Neuronal stem cell (in vitro differentiated cells): ENCODE measurements around the gene EMID1.

Source experiments
- DNase-seq: peaks from one replicate; pipeline ENCODE4 v3.0.0-alpha.2; 2013; ENCODE audit warnings: low spot score
- H2AFZ ChIP-seq: one replicate; pipeline ENCODE4 v1.6.1; 2013; ENCODE audit warnings: mild to moderate bottlenecking, low read length, inconsistent platforms
- H2AK5ac ChIP-seq: 2 replicates; pipeline ENCODE4 v1.6.1; 2013; ENCODE audit warnings: low read depth, mild to moderate bottlenecking, inconsistent platforms, low read length, moderate library complexity, mixed read lengths
- H2BK120ac ChIP-seq: 2 replicates; pipeline ENCODE4 v1.6.1; 2013; ENCODE audit warnings: low read depth, mild to moderate bottlenecking, inconsistent platforms, low read length, moderate library complexity, mixed read lengths
- H2BK12ac ChIP-seq: one replicate; pipeline ENCODE4 v1.6.1; 2013; ENCODE audit warnings: low read length, inconsistent platforms
- H2BK15ac ChIP-seq: 2 replicates; pipeline ENCODE4 v1.6.1; 2013; ENCODE audit warnings: mild to moderate bottlenecking, low read length, inconsistent platforms, mixed read lengths
- H2BK5ac ChIP-seq: one replicate; pipeline ENCODE4 v1.6.1; 2013; ENCODE audit warnings: inconsistent platforms, mild to moderate bottlenecking, low read length, moderate library complexity
- H3K14ac ChIP-seq: one replicate; pipeline ENCODE4 v1.6.1; 2013; ENCODE audit warnings: low read length, inconsistent platforms
- H3K18ac ChIP-seq: 2 replicates; pipeline ENCODE4 v1.6.1; 2013; ENCODE audit warnings: low read length, inconsistent platforms
- H3K23ac ChIP-seq: 2 replicates; pipeline ENCODE4 v1.6.1; 2013; ENCODE audit warnings: low read depth, mild to moderate bottlenecking, mixed read lengths, low read length, inconsistent platforms; ENCODE audit not compliant: poor library complexity
- H3K27ac ChIP-seq: replicated peaks from 3 replicates; pipeline ENCODE4 v1.5.1; 2013; ENCODE audit warnings: low read length, inconsistent platforms
- H3K27me3 ChIP-seq, 3 experiments: 2 replicates each; pipeline ENCODE4 v1.6.1; 2013; ENCODE audit warnings: low read length in 3 of 3, mild to moderate bottlenecking in 2 of 3, inconsistent platforms in 1 of 3, low read depth in 1 of 3, mixed read lengths in 1 of 3, moderate library complexity in 1 of 3; ENCODE audit not compliant: control insufficient read depth in 3 of 3, insufficient read depth in 3 of 3
- H3K36me3 ChIP-seq, 2 donors: replicated peaks in 1 of 2; 2 replicates each; pipeline ENCODE4 v1.6.1; 2013; ENCODE audit warnings: low read length in 2 of 2; ENCODE audit not compliant: control insufficient read depth in 2 of 2, insufficient read depth in 2 of 2
- H3K4ac ChIP-seq: 2 replicates; pipeline ENCODE4 v1.6.1; 2013; ENCODE audit warnings: inconsistent platforms, mild to moderate bottlenecking, low read length, moderate library complexity
- H3K4me1 ChIP-seq, 2 donors: 1 replicate in 1 of 2; 2 replicates in 1 of 2; pipeline ENCODE4 v1.6.1; 2013; ENCODE audit warnings: low read length in 2 of 2, low read depth in 1 of 2; ENCODE audit not compliant: control insufficient read depth in 2 of 2, insufficient read depth in 1 of 2
- H3K4me2 ChIP-seq: one replicate; pipeline ENCODE4 v1.6.1; 2013; ENCODE audit warnings: mild to moderate bottlenecking, low read length, inconsistent platforms; ENCODE audit not compliant: insufficient read depth, poor library complexity, severe bottlenecking
- H3K4me3 ChIP-seq, 2 donors: 2 replicates each; pipeline ENCODE4 v1.5.1; 2013; ENCODE audit warnings: low read length in 2 of 2, mild to moderate bottlenecking in 2 of 2, inconsistent platforms in 1 of 2, moderate library complexity in 1 of 2
- H3K79me1 ChIP-seq: one replicate; pipeline ENCODE4 v1.6.1; 2013; ENCODE audit warnings: low read depth, mild to moderate bottlenecking, inconsistent platforms, low read length, moderate library complexity
- H3K9ac ChIP-seq: one replicate; pipeline ENCODE4 v1.6.1; 2013; ENCODE audit warnings: mild to moderate bottlenecking, low read depth, low read length, inconsistent platforms; ENCODE audit not compliant: poor library complexity
- H3K9me3 ChIP-seq, 2 donors: replicated peaks in 1 of 2; 2 replicates each; pipeline versions ENCODE3 to v1.6.1; 2013; ENCODE audit warnings: low read length in 2 of 2, mild to moderate bottlenecking in 2 of 2, inconsistent platforms in 1 of 2, low read depth in 1 of 2, mixed read lengths in 1 of 2, moderate library complexity in 1 of 2; ENCODE audit not compliant: control insufficient read depth in 2 of 2, insufficient read depth in 1 of 2
- H4K8ac ChIP-seq: one replicate; pipeline ENCODE4 v1.6.1; 2013; ENCODE audit warnings: low read depth, mild to moderate bottlenecking, inconsistent platforms, low read length, moderate library complexity
- H4K91ac ChIP-seq: one replicate; pipeline ENCODE4 v1.6.1; 2013; ENCODE audit warnings: low read length, low read depth, mild to moderate bottlenecking, inconsistent platforms; ENCODE audit not compliant: poor library complexity
- WGBS, 2 donors: extraction: QIAGEN DNeasy Blood & Tissue Kit; methylation state at CpG; one replicate each; pipeline ENCODE4 v1.1.7; 2013; ENCODE audit warnings: missing lambda C conversion rate in 2 of 2, mixed read lengths in 1 of 2; ENCODE audit not compliant: insufficient read length in 2 of 2, insufficient replicate concordance in 1 of 2; ENCODE audit errors: extremely low coverage in 2 of 2; 5-methylcytosine and 5-hydroxymethylcytosine counted together

Gene EMID1

GRCh38 chr22:29190051-29190450 is 15.6 kb upstream of the EMID1 start:
- peaks cover under 1 to 3% of the 10 kb centered on the region in 2 donors for H3K4me1 ChIP-seq
- H3K9ac ChIP-seq, result no peak overlapping the region
- no peak overlapping the region for H2BK12ac ChIP-seq
- no peaks in the 10 kb centered on the region for H3K36me3 ChIP-seq
- H3K4me3 ChIP-seq, result no peak overlapping the region
- H3K27me3 ChIP-seq, result no peaks in the 10 kb centered on the region
- no peak overlapping the region for H2BK15ac ChIP-seq
- no peaks in the 10 kb centered on the region for H3K79me1 ChIP-seq
- no peak overlapping the region for H4K8ac ChIP-seq
- H4K91ac ChIP-seq, result no peak overlapping the region
- no peak overlapping the region for H2BK5ac ChIP-seq
- H3K27ac ChIP-seq, result no peak overlapping the region
- peak overlapping the region; percentile 54 for H2AK5ac ChIP-seq
- peak overlapping the region; percentile 39 for H2BK120ac ChIP-seq
- no peak overlapping the region for H3K14ac ChIP-seq
- no peak for DNase-seq
- H3K9me3 ChIP-seq, result no peaks in the 10 kb centered on the region
- no peak overlapping the region for H3K4ac ChIP-seq
- no peak overlapping the region for H2AFZ ChIP-seq
- no CpG with 5 or more reads among the region's 8 CpGs for WGBS, 2 donors
- H3K23ac ChIP-seq, result no peak overlapping the region
- H3K4me2 ChIP-seq, result no peak overlapping the region
- peak overlapping the region; percentile 84 for H3K18ac ChIP-seq

GRCh38 chr22:29190918-29191317 is 14.8 kb upstream of the EMID1 start:
- Histone ChIP-seq H3K4me3 (no peak overlapping the region), H3K36me3 (no peaks in the 10 kb centered on the region), H3K4me1 (peaks cover 7 to 9% of the 10 kb centered on the region in 2 donors), H3K27ac (no peak overlapping the region), H2BK120ac (no peak overlapping the region), H3K79me1 (no peaks in the 10 kb centered on the region), H3K4me2 (no peak overlapping the region), H3K27me3 (no peaks in the 10 kb centered on the region), H3K14ac (no peak overlapping the region), H4K8ac (no peak overlapping the region), H3K9me3 (no peaks in the 10 kb centered on the region), H3K9ac (no peak overlapping the region), H2BK12ac (no peak overlapping the region), H2BK5ac (no peak overlapping the region), H4K91ac (no peak overlapping the region), H3K18ac (no peak overlapping the region), H3K4ac (no peak overlapping the region), H3K23ac (no peak overlapping the region), H2AK5ac (no peak overlapping the region), H2AFZ (no peak overlapping the region), H2BK15ac (no peak overlapping the region)
- WGBS, 2 donors, result no CpG with 5 or more reads among the region's 10 CpGs
- no peak for DNase-seq

- no CpG with 5 or more reads among the region's 8 CpGs for WGBS, 2 donors
- no peak overlapping the region for H2BK120ac ChIP-seq
Measured at GRCh38 chr22:29193021-29193420, 12.7 kb upstream of the EMID1 start.

GRCh38 chr22:29194184-29194583 is 11.5 kb upstream of the EMID1 start:
- Histone ChIP-seq H4K91ac (no peak overlapping the region), H3K4me2 (no peak overlapping the region), H2AFZ (no peak overlapping the region), H2AK5ac (no peak overlapping the region), H2BK120ac (no peak overlapping the region), H3K9ac (no peak overlapping the region), H3K14ac (no peak overlapping the region), H3K4ac (no peak overlapping the region), H2BK15ac (no peak overlapping the region), H2BK12ac (no peak overlapping the region), H3K36me3 (no peaks in the 10 kb centered on the region), H3K79me1 (no peaks in the 10 kb centered on the region), H3K27ac (no peak overlapping the region), H3K18ac (no peak overlapping the region), H2BK5ac (no peak overlapping the region), H3K9me3 (no peaks in the 10 kb centered on the region), H3K27me3 (no peaks in the 10 kb centered on the region), H4K8ac (no peak overlapping the region), H3K4me3 (no peak overlapping the region), H3K23ac (no peak overlapping the region), H3K4me1 (peaks cover 7 to 14% of the 10 kb centered on the region in 2 donors)
- WGBS, 2 donors, result no CpG with 5 or more reads among the region's 2 CpGs
- no peak for DNase-seq

More at GRCh38 chr22:29193021-29193420, 12.7 kb upstream of the EMID1 start:
- no peak overlapping the region for H3K4me3 ChIP-seq
- no peaks in the 10 kb centered on the region for H3K79me1 ChIP-seq
- no peak overlapping the region for H2BK15ac ChIP-seq
- DNase-seq, result no peak
- no peaks in the 10 kb centered on the region for H3K36me3 ChIP-seq
- no peak overlapping the region for H3K27ac ChIP-seq
- no peak overlapping the region for H3K4ac ChIP-seq
- no peak overlapping the region for H2BK5ac ChIP-seq
- H3K23ac ChIP-seq, result no peak overlapping the region
- no peak overlapping the region for H3K9ac ChIP-seq
- H4K91ac ChIP-seq, result no peak overlapping the region
- H3K18ac ChIP-seq, result no peak overlapping the region
- H3K9me3 ChIP-seq, result no peaks in the 10 kb centered on the region
- H3K4me1 ChIP-seq, result peaks cover 7 to 14% of the 10 kb centered on the region in 2 donors
- no peak overlapping the region for H3K14ac ChIP-seq
- no peak overlapping the region for H2AFZ ChIP-seq
- H3K4me2 ChIP-seq, result no peak overlapping the region
- H4K8ac ChIP-seq, result no peak overlapping the region
- H2BK12ac ChIP-seq, result no peak overlapping the region
- H2AK5ac ChIP-seq, result no peak overlapping the region
- no peaks in the 10 kb centered on the region for H3K27me3 ChIP-seq
